ENCODE measurements around the gene TMEM131. TPM values are rescaled to one million over a fixed set of nuclear protein-coding genes. Genes with fewer than 3 reads are reported as not detected.
"Not testable (repeated sequence)": the region's sequence is repeated elsewhere in the genome, so short reads cannot be mapped to it uniquely, and the experiment has no call there.

TMEM131 gene
- total RNA-seq, 1 experiment from 2014 or later = 29.6 TPM

DNA sequence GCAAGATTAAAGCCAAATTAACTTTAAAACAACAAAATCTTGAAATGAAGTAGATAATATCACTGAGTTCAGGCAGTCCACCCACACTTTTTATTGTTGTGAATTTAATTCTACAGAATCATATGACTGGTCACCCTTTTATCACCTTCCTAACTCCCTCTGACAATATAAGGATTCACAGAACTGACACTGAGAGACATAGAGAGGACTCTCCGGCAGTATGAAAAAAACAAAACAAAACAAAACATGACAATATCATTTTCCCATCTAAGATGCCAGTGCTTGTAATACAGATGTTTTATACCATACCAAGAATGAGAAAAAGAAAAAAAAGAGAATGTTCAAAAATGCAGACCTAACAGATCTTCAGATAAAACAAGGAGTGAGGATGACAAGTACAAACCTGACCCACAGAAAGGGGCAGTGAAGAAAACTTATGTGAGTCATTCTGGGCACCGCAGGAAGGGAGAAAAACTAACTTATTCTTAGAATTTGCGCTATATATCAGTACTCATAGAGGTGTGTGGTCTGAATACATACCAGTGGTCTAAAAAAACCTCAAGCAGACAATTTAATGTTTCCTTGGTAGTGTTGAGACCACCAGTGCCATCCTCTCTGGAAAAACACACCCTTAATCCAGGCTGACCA is 145.7 kb downstream of the TMEM131 start:
- no peaks in the 10 kb centered on the region for H3K9me2 ChIP-seq (ENCODE audit: insufficient read depth)
- no peaks in the 10 kb centered on the region for H3K36me3 ChIP-seq (ENCODE audit: low read depth)
- no peak overlapping the region for H3K27ac ChIP-seq
- H2AFZ ChIP-seq = no peak overlapping the region
- H3K9me3 ChIP-seq (ENCODE audit: insufficient read depth, low read depth) = no peaks in the 10 kb centered on the region
- TF ChIP-seq, protein P1, sequence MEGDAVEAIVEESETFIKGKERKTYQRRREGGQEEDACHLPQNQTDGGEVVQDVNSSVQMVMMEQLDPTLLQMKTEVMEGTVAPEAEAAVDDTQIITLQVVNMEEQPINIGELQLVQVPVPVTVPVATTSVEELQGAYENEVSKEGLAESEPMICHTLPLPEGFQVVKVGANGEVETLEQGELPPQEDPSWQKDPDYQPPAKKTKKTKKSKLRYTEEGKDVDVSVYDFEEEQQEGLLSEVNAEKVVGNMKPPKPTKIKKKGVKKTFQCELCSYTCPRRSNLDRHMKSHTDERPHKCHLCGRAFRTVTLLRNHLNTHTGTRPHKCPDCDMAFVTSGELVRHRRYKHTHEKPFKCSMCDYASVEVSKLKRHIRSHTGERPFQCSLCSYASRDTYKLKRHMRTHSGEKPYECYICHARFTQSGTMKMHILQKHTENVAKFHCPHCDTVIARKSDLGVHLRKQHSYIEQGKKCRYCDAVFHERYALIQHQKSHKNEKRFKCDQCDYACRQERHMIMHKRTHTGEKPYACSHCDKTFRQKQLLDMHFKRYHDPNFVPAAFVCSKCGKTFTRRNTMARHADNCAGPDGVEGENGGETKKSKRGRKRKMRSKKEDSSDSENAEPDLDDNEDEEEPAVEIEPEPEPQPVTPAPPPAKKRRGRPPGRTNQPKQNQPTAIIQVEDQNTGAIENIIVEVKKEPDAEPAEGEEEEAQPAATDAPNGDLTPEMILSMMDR (conservative IDR thresholded peaks at IDR 0.05) = no peak
- TF ChIP-seq EZH2 (IDR thresholded peaks at IDR 0.05; ENCODE audit: low read depth) = no peak
- no peaks in the 10 kb centered on the region for H3K27me3 ChIP-seq (ENCODE audit: insufficient read depth, low read depth)
- peak in 1 of 2 experiments; percentile 19 for DNase-seq
- H3K4me2 ChIP-seq = no peak overlapping the region
- H3K4me3 ChIP-seq = no peak overlapping the region
- ChIA-PET POLR2A (ENCODE audit: unreplicated experiment) (no interaction called here), CTCF (no interaction called here)
- H4K20me1 ChIP-seq (ENCODE audit: insufficient read depth) = no peaks in the 10 kb centered on the region; the same call in 1 of the 2 replicates
- H3F3A ChIP-seq (ENCODE audit: insufficient read depth, low read depth) = 0 out of 2 replicates have a peak, but pooled peaks cover 11% of the 10 kb centered on the region
- 0 out of 2 replicates have a peak, but pooled peaks cover 5% of the 10 kb centered on the region for H3K79me2 ChIP-seq (ENCODE audit: low read depth)
- intact Hi-C loops (cut with micrococcal nuclease; ENCODE audit: unreplicated experiment) = no loop called here
- H3K4me1 ChIP-seq (replicated peaks; ENCODE audit: insufficient read depth) = no peaks in the 10 kb centered on the region
- BruUV-seq (replicated peaks) = no TSS peak

DNA sequence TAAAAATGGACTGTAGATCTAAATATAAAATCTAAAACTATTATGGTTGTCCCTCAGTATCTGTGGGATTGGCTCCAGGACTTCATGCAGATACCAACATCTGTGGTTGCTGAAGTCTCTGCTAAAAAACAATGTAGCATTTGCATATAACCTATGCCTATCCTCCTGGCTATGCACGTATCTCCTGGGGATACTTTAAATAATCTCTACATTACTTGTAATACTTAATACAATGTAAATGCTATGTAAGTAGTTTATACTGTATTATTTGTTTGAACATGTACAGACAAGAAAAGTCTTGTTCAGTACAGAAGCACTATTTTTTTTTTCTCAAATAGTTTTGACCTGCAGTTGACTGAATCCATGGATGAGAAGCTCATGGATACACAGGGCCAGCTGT is 147.4 kb downstream of the TMEM131 start:
- H3K9me3 ChIP-seq (ENCODE audit: insufficient read depth, low read depth) = no peaks in the 10 kb centered on the region
- CTCF ChIA-PET = no interaction called here

DNA sequence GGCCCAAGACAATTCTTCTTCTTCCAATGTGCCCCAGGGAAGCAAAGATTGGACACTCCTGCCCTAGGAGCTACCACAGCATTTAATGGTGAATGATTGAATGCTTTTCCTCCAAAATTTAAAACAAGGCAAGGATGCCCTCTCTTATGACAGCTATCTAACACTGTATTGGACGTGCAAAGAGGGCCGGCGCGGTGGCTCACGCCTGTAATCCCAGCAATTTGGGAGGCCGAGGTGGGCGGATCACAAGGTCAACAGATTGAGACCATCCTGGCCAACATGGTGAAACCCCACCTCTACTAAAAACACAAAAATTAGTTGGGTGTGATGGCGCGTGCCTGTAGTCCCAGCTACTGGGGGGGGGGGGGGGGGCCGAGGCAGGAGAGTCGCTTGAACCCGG is 149.0 kb downstream of the TMEM131 start:
- H3K4me3 ChIP-seq; intact Hi-C loops (cut with micrococcal nuclease; ENCODE audit: unreplicated experiment); H3K4me1 ChIP-seq (replicated peaks; ENCODE audit: insufficient read depth); H3K36me3 ChIP-seq (ENCODE audit: low read depth); H3K9me3 ChIP-seq (ENCODE audit: insufficient read depth, low read depth); H3K27ac ChIP-seq; H3K79me2 ChIP-seq (ENCODE audit: low read depth); H3K4me2 ChIP-seq; H3K27me3 ChIP-seq (ENCODE audit: insufficient read depth, low read depth); BruUV-seq (replicated peaks); H2AFZ ChIP-seq; H4K20me1 ChIP-seq (ENCODE audit: insufficient read depth); H3F3A ChIP-seq (ENCODE audit: insufficient read depth, low read depth); POLR2A ChIA-PET (ENCODE audit: unreplicated experiment); H3K9me2 ChIP-seq (ENCODE audit: insufficient read depth); CTCF ChIA-PET: not testable (repeated sequence)
- peak in 1 of 2 experiments; percentile 18 for DNase-seq

More for the DNA sequence above, 147.4 kb downstream of the TMEM131 start:
- intact Hi-C loops (cut with micrococcal nuclease; ENCODE audit: unreplicated experiment) = no loop called here
- no peaks in the 10 kb centered on the region for H3K9me2 ChIP-seq (ENCODE audit: insufficient read depth)
- BruUV-seq (replicated peaks) = no TSS peak
- H3K79me2 ChIP-seq (ENCODE audit: low read depth) = 0 out of 2 replicates have a peak, but pooled peaks cover 5% of the 10 kb centered on the region
- H3K4me1 ChIP-seq (replicated peaks; ENCODE audit: insufficient read depth) = no peaks in the 10 kb centered on the region
- H3K27ac ChIP-seq = no peak overlapping the region
- no peaks in the 10 kb centered on the region; the same call in 1 of the 2 replicates for H4K20me1 ChIP-seq (ENCODE audit: insufficient read depth)
- peak in 1 of 2 experiments; percentile 28 for DNase-seq
- no peak overlapping the region for H3K4me2 ChIP-seq
- H2AFZ ChIP-seq = no peak overlapping the region
- POLR2A ChIA-PET (ENCODE audit: unreplicated experiment) = no interaction called here
- H3K4me3 ChIP-seq = no peak overlapping the region
- H3K36me3 ChIP-seq (ENCODE audit: low read depth) = no peaks in the 10 kb centered on the region
- no peaks in the 10 kb centered on the region for H3K27me3 ChIP-seq (ENCODE audit: insufficient read depth, low read depth)
- TF ChIP-seq, protein P1 (conservative IDR thresholded peaks at IDR 0.05) = no peak
- no peak for TF ChIP-seq EZH2 (IDR thresholded peaks at IDR 0.05; ENCODE audit: low read depth)
- H3F3A ChIP-seq (ENCODE audit: insufficient read depth, low read depth) = 0 out of 2 replicates have a peak, but pooled peaks cover 7% of the 10 kb centered on the region

All from PC-9 (cell line).